GM12878 (cell line): Measurements from ENCODE around the gene RNASEH2A. TPM values are rescaled to one million over a fixed set of nuclear protein-coding genes. Genes with fewer than 3 reads are reported as not detected.

Experiments
- E4F1 ChIP-seq: fragments of 450-650 bp; IDR thresholded peaks from 2 replicates; pipeline ENCODE4 v1.6.1; 2018; ENCODE audit warnings: borderline replicate concordance, mild to moderate bottlenecking; ENCODE audit not compliant: partially characterized antibody
- FOXK2 ChIP-seq: fragments of 450-650 bp; IDR thresholded peaks from 2 replicates; pipeline ENCODE4 v1.6.1; 2017; ENCODE audit warnings: mild to moderate bottlenecking, moderate library complexity
- IKZF2 ChIP-seq, 2 experiments: fragments of 450-650 bp; IDR thresholded peaks; 2 replicates each; pipeline ENCODE4 v1.6.1; 2017; ENCODE audit warnings: mild to moderate bottlenecking in 2 of 2, moderate library complexity in 2 of 2
- KLF5 ChIP-seq: fragments of 450-650 bp; IDR thresholded peaks from 2 replicates; pipeline ENCODE4 v1.6.1; 2014; ENCODE audit warnings: mild to moderate bottlenecking; ENCODE audit not compliant: partially characterized antibody
- RAD21 ChIP-seq: IDR thresholded peaks from 2 replicates; pipeline ENCODE4 v1.6.1; 2011; ENCODE audit warnings: mild to moderate bottlenecking, low read depth, low read length, moderate library complexity; ENCODE audit not compliant: insufficient read depth
- SMARCA5 ChIP-seq: fragments of 450-650 bp; IDR thresholded peaks from 2 replicates; pipeline ENCODE4 v1.6.1; 2017; ENCODE audit warnings: mild to moderate bottlenecking
- USF2 ChIP-seq: IDR thresholded peaks from 2 replicates; pipeline ENCODE4 v1.6.1; 2011; ENCODE audit warnings: low read depth, low read length, improper control_type of control experiment, borderline replicate concordance
- YY1 ChIP-seq: IDR thresholded peaks from 2 replicates; pipeline ENCODE4 v1.6.1; 2011; ENCODE audit warnings: low read depth, mild to moderate bottlenecking, low read length
- polyA plus RNA-seq, 11 experiments: library from polyadenylated mRNA; depleted of rRNA in 4 of 11; unstranded in 6 of 11; stranded (reverse) in 5 of 11; fragments of >200 nt; fragmentation: Nextera tagmentation in 4 of 11; fragmentation: Illumina TruSeq in 1 of 11; extraction: Ambion mirVana in 4 of 11; extraction: Trizol in 1 of 11; gene quantifications; 1 replicate in 1 of 11; 2 replicates in 10 of 11; pipeline versions ENCODE4 v1.2.1 to v1.2.3, GENCODE V29; 2011 to 2016; ENCODE audit warnings: inconsistent platforms in 2 of 11, missing spikeins in 2 of 11, low read depth in 1 of 11
- total RNA-seq, 4 experiments: library from RNA; depleted of rRNA in 3 of 4; stranded (reverse); fragments of >200 nt in 3 of 4; fragmentation: Illumina TruSeq in 1 of 4; extraction: Trizol in 1 of 4; gene quantifications; 2 replicates each; pipeline versions ENCODE4 v1.2.1 to v1.2.3, GENCODE V29; 2013 to 2021
- TF ChIP-seq, protein P1 (sequence below): IDR thresholded peaks from 2 replicates; pipeline ENCODE4 v1.6.1; 2012; ENCODE audit warnings: improper control_type of control experiment, low read depth, low read length; ENCODE audit not compliant: insufficient replicate concordance
- TF ChIP-seq, protein P2 (sequence below): IDR thresholded peaks from 2 replicates; pipeline ENCODE4 v1.6.1; 2011; ENCODE audit warnings: mild to moderate bottlenecking, low read depth, low read length, moderate library complexity; ENCODE audit not compliant: insufficient replicate concordance
- TF ChIP-seq, protein P3 (sequence below): fragments of 450-650 bp; IDR thresholded peaks from 2 replicates; pipeline ENCODE4 v1.6.1; 2017; ENCODE audit warnings: low read depth, mild to moderate bottlenecking, moderate library complexity
- TF ChIP-seq, protein P4 (sequence below): IDR thresholded peaks from 2 replicates; pipeline ENCODE4 v1.6.1; 2012; ENCODE audit warnings: low read length, inconsistent platforms

The RNASEH2A gene
- total and polyA plus RNA-seq, 10 of the 15 experiments (the other 5 are each of a cell fraction or from before 2014, with no cell fraction given) = 17.4 to 103 (median 40.4) TPM

GRCh38 chr19:12777217-12778016, 29.0 kb upstream of the RNASEH2A start (continued):
- TF ChIP-seq, protein P1, sequence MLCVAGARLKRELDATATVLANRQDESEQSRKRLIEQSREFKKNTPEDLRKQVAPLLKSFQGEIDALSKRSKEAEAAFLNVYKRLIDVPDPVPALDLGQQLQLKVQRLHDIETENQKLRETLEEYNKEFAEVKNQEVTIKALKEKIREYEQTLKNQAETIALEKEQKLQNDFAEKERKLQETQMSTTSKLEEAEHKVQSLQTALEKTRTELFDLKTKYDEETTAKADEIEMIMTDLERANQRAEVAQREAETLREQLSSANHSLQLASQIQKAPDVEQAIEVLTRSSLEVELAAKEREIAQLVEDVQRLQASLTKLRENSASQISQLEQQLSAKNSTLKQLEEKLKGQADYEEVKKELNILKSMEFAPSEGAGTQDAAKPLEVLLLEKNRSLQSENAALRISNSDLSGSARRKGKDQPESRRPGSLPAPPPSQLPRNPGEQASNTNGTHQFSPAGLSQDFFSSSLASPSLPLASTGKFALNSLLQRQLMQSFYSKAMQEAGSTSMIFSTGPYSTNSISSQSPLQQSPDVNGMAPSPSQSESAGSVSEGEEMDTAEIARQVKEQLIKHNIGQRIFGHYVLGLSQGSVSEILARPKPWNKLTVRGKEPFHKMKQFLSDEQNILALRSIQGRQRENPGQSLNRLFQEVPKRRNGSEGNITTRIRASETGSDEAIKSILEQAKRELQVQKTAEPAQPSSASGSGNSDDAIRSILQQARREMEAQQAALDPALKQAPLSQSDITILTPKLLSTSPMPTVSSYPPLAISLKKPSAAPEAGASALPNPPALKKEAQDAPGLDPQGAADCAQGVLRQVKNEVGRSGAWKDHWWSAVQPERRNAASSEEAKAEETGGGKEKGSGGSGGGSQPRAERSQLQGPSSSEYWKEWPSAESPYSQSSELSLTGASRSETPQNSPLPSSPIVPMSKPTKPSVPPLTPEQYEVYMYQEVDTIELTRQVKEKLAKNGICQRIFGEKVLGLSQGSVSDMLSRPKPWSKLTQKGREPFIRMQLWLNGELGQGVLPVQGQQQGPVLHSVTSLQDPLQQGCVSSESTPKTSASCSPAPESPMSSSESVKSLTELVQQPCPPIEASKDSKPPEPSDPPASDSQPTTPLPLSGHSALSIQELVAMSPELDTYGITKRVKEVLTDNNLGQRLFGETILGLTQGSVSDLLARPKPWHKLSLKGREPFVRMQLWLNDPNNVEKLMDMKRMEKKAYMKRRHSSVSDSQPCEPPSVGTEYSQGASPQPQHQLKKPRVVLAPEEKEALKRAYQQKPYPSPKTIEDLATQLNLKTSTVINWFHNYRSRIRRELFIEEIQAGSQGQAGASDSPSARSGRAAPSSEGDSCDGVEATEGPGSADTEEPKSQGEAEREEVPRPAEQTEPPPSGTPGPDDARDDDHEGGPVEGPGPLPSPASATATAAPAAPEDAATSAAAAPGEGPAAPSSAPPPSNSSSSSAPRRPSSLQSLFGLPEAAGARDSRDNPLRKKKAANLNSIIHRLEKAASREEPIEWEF = no peak
- no peak for TF ChIP-seq USF2
- TF ChIP-seq, protein P2, sequence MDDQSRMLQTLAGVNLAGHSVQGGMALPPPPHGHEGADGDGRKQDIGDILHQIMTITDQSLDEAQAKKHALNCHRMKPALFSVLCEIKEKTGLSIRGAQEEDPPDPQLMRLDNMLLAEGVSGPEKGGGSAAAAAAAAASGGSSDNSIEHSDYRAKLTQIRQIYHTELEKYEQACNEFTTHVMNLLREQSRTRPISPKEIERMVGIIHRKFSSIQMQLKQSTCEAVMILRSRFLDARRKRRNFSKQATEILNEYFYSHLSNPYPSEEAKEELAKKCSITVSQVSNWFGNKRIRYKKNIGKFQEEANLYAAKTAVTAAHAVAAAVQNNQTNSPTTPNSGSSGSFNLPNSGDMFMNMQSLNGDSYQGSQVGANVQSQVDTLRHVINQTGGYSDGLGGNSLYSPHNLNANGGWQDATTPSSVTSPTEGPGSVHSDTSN = no peak
- TF ChIP-seq RAD21 = peak; percentile 89
- peak; percentile 82 for TF ChIP-seq YY1
- TF ChIP-seq IKZF2 (IDR thresholded peaks at IDR 0.05) = peak; percentile 8 to 30; a peak in 3 of 4 replicates
- TF ChIP-seq FOXK2 = no peak
- peak; percentile 96 for TF ChIP-seq SMARCA5
- TF ChIP-seq KLF5 = peak; percentile 64
- TF ChIP-seq, protein P3, sequence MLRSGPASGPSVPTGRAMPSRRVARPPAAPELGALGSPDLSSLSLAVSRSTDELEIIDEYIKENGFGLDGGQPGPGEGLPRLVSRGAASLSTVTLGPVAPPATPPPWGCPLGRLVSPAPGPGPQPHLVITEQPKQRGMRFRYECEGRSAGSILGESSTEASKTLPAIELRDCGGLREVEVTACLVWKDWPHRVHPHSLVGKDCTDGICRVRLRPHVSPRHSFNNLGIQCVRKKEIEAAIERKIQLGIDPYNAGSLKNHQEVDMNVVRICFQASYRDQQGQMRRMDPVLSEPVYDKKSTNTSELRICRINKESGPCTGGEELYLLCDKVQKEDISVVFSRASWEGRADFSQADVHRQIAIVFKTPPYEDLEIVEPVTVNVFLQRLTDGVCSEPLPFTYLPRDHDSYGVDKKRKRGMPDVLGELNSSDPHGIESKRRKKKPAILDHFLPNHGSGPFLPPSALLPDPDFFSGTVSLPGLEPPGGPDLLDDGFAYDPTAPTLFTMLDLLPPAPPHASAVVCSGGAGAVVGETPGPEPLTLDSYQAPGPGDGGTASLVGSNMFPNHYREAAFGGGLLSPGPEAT = no peak; the same call in none of the 2 replicates
- TF ChIP-seq E4F1 = no peak
- TF ChIP-seq, protein P4, sequence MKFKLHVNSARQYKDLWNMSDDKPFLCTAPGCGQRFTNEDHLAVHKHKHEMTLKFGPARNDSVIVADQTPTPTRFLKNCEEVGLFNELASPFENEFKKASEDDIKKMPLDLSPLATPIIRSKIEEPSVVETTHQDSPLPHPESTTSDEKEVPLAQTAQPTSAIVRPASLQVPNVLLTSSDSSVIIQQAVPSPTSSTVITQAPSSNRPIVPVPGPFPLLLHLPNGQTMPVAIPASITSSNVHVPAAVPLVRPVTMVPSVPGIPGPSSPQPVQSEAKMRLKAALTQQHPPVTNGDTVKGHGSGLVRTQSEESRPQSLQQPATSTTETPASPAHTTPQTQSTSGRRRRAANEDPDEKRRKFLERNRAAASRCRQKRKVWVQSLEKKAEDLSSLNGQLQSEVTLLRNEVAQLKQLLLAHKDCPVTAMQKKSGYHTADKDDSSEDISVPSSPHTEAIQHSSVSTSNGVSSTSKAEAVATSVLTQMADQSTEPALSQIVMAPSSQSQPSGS = no peak
